OCI-LY1 (cell line): ENCODE results near the gene TRAPPC4.
"Not testable (repeated sequence)": the region's sequence is repeated elsewhere in the genome, so short reads cannot be mapped to it uniquely, and the experiment has no call there.

Experiments
- H2AFZ ChIP-seq: fragments of 200-600 bp; sonication (generic), shearing (Covaris generic); 2 replicates; pipeline ENCODE4 v1.6.0; 2014; ENCODE audit warnings: antibody characterized with exemption, mild to moderate bottlenecking, low read length
- H3F3A ChIP-seq: fragments of 200-600 bp; sonication (generic), shearing (Covaris generic); 2 replicates; pipeline ENCODE4 v1.6.0; 2014; ENCODE audit warnings: mild to moderate bottlenecking, antibody characterized with exemption, low read length, moderate library complexity; ENCODE audit not compliant: insufficient read depth
- H3K27ac ChIP-seq: fragments of 200-600 bp; sonication (generic); 2 replicates; pipeline ENCODE4 v1.5.1; 2014; ENCODE audit warnings: low read length, mixed run types, mild to moderate bottlenecking, low read depth; ENCODE audit not compliant: poor library complexity, severe bottlenecking
- H3K27me3 ChIP-seq: fragments of 200-600 bp; sonication (generic); 2 replicates; pipeline ENCODE4 v1.6.0; 2014; ENCODE audit warnings: antibody characterized with exemption, mild to moderate bottlenecking, low read length, moderate library complexity; ENCODE audit not compliant: insufficient read depth
- H3K36me3 ChIP-seq: fragments of 200-600 bp; sonication (generic); 2 replicates; pipeline ENCODE4 v1.6.1; 2014; ENCODE audit warnings: mild to moderate bottlenecking, antibody characterized with exemption, low read length, moderate library complexity, mixed read lengths; ENCODE audit not compliant: insufficient read depth
- H3K4me1 ChIP-seq: fragments of 200-600 bp; sonication (generic); 2 replicates; pipeline ENCODE4 v1.5.1; 2014; ENCODE audit warnings: mild to moderate bottlenecking, low read length, moderate library complexity; ENCODE audit not compliant: insufficient read depth, severe bottlenecking
- H3K4me2 ChIP-seq: fragments of 200-600 bp; sonication (generic), shearing (Covaris generic); 2 replicates; pipeline ENCODE4 v1.6.1; 2014; ENCODE audit warnings: low read length
- H3K4me3 ChIP-seq: fragments of 200-600 bp; sonication (generic); 2 replicates; pipeline ENCODE4 v1.5.1; 2014; ENCODE audit warnings: low read length, low read depth, mild to moderate bottlenecking, mixed read lengths; ENCODE audit not compliant: poor library complexity, severe bottlenecking
- H3K79me2 ChIP-seq: fragments of 200-600 bp; shearing (Covaris generic); 2 replicates; pipeline ENCODE4 v1.6.1; 2016; ENCODE audit warnings: mixed run types, low read length, mixed read lengths; ENCODE audit not compliant: insufficient read depth
- H3K9ac ChIP-seq: fragments of 200-600 bp; sonication (generic), shearing (Covaris generic); 2 replicates; pipeline ENCODE4 v1.6.1; 2014; ENCODE audit warnings: mild to moderate bottlenecking, low read length, mixed read lengths
- H3K9me2 ChIP-seq: fragments of 200-600 bp; sonication (generic), shearing (Covaris generic); 2 replicates; pipeline ENCODE4 v1.6.1; 2014; ENCODE audit warnings: low read depth, mild to moderate bottlenecking, low read length, mixed read lengths
- H3K9me3 ChIP-seq: fragments of 200-600 bp; shearing (Covaris generic); 2 replicates; pipeline ENCODE4 v1.6.1; 2014; ENCODE audit warnings: low read length, mixed read lengths
- H4K20me1 ChIP-seq: fragments of 200-600 bp; sonication (generic), shearing (Covaris generic); 2 replicates; pipeline ENCODE4 v1.6.0; 2016; ENCODE audit warnings: mild to moderate bottlenecking, low read length; ENCODE audit not compliant: insufficient read depth
- CTCF ChIP-seq: fragments of 200-600 bp; sonication (generic), shearing (Covaris generic); IDR thresholded peaks from 2 replicates; pipeline ENCODE4 v1.5.1; 2017; ENCODE audit warnings: mild to moderate bottlenecking, antibody characterized with exemption, low read length, moderate library complexity, mixed read lengths
- EZH2 ChIP-seq: fragments of 200-600 bp; sonication (generic), shearing (Covaris generic); IDR thresholded peaks from 2 replicates; pipeline ENCODE4 v1.8.0; 2017; ENCODE audit warnings: borderline replicate concordance, mixed run types, mild to moderate bottlenecking, antibody characterized with exemption, low read length, moderate library complexity, mixed read lengths

Gene TRAPPC4

GRCh38 chr11:119015054-119015611, 3.4 kb upstream of the TRAPPC4 start:
- no peak overlapping the region for H3K4me2 ChIP-seq
- no peak overlapping the region for H2AFZ ChIP-seq
- H3K27me3 ChIP-seq, result no peaks in the 10 kb centered on the region
- peaks cover 19% of the 10 kb centered on the region for H3K4me1 ChIP-seq
- H3K9ac ChIP-seq, result no peak overlapping the region
- no peaks in the 10 kb centered on the region for H4K20me1 ChIP-seq
- H3F3A ChIP-seq, result peaks cover 3% of the 10 kb centered on the region; the same call in 1 of the 2 replicates
- H3K79me2 ChIP-seq, result peaks cover 30% of the 10 kb centered on the region
- no peaks in the 10 kb centered on the region for H3K9me2 ChIP-seq
- peaks cover 69% of the 10 kb centered on the region for H3K36me3 ChIP-seq
- TF ChIP-seq CTCF (no peak; the same call in 1 of the 2 replicates), EZH2 (no peak)
- no peak overlapping the region for H3K27ac ChIP-seq
- H3K9me3 ChIP-seq, result no peaks in the 10 kb centered on the region
- no peak overlapping the region for H3K4me3 ChIP-seq

- H2AFZ ChIP-seq, result no peak overlapping the region
- peaks cover 3% of the 10 kb centered on the region; the same call in 1 of the 2 replicates for H3F3A ChIP-seq
- peak overlapping the region; percentile 97; the same call in 1 of the 2 replicates for H3K9ac ChIP-seq
- no peaks in the 10 kb centered on the region for H4K20me1 ChIP-seq
- peaks cover 32% of the 10 kb centered on the region for H3K79me2 ChIP-seq
- H3K27ac ChIP-seq, result no peak overlapping the region
- no peaks in the 10 kb centered on the region for H3K9me2 ChIP-seq
- H3K27me3 ChIP-seq, result no peaks in the 10 kb centered on the region
- no peak for TF ChIP-seq EZH2
- TF ChIP-seq CTCF, result no peak
- peaks cover 68% of the 10 kb centered on the region for H3K36me3 ChIP-seq
- peaks cover 22% of the 10 kb centered on the region for H3K4me1 ChIP-seq
- peak overlapping the region; percentile 73 for H3K4me2 ChIP-seq
- peak overlapping the region; percentile 98 for H3K4me3 ChIP-seq
- no peaks in the 10 kb centered on the region for H3K9me3 ChIP-seq
Measured at GRCh38 chr11:119016216-119017009, 2.2 kb upstream of the TRAPPC4 start.

- peak overlapping the region; percentile 96 for H3K27ac ChIP-seq
- peak overlapping the region; percentile 73 for H3K4me2 ChIP-seq
- peaks cover 22% of the 10 kb centered on the region for H3K4me1 ChIP-seq
- peak overlapping the region; percentile 97 for H3K9ac ChIP-seq
- peaks cover 32% of the 10 kb centered on the region for H3K79me2 ChIP-seq
- H4K20me1 ChIP-seq, H3F3A ChIP-seq, H3K9me2 ChIP-seq, H2AFZ ChIP-seq, H3K9me3 ChIP-seq, H3K27me3 ChIP-seq: not testable (repeated sequence)
- H3K36me3 ChIP-seq, result peaks cover 73% of the 10 kb centered on the region
- H3K4me3 ChIP-seq, result peak overlapping the region; percentile 98
Measured at GRCh38 chr11:119017377-119017776, 1.2 kb upstream of the TRAPPC4 start.
